GM21717 (cell line): Measurements from ENCODE around the gene UFD1.
A peak's percentile ranks its signal among the peaks of the same experiment; 100 is the strongest.
"Not testable (repeated sequence)": the region's sequence is repeated elsewhere in the genome, so short reads cannot be mapped to it uniquely, and the experiment has no call there.

Experiments used
- ATAC-seq: cut with Tn5 transposase; IDR thresholded peaks from one replicate; pipeline ENCODE4 v1.9.1; 2021; ENCODE audit warnings: mild to moderate bottlenecking, moderate library complexity; ENCODE audit not compliant: unreplicated experiment

UFD1 gene

DNA sequence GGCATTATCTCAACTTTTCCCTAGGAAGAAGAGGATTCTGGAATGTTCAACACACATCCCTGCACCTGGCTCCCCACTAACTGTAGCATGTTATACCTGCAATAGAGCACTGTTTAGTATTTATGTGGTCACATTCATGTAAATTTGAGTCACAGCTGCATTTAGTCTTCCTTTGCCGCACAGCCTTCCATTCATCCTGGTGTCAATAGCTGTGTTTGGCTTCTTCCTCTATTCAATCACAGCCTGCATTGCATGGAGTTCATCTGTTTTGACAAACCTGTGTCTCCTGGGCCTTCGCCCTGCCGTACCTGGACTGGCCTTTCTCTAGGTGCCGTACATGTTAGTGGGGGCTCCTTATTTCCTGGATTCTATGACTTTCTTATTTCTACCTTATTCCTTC is 27.4 kb downstream of the UFD1 start:
- ATAC-seq: no peak

DNA sequence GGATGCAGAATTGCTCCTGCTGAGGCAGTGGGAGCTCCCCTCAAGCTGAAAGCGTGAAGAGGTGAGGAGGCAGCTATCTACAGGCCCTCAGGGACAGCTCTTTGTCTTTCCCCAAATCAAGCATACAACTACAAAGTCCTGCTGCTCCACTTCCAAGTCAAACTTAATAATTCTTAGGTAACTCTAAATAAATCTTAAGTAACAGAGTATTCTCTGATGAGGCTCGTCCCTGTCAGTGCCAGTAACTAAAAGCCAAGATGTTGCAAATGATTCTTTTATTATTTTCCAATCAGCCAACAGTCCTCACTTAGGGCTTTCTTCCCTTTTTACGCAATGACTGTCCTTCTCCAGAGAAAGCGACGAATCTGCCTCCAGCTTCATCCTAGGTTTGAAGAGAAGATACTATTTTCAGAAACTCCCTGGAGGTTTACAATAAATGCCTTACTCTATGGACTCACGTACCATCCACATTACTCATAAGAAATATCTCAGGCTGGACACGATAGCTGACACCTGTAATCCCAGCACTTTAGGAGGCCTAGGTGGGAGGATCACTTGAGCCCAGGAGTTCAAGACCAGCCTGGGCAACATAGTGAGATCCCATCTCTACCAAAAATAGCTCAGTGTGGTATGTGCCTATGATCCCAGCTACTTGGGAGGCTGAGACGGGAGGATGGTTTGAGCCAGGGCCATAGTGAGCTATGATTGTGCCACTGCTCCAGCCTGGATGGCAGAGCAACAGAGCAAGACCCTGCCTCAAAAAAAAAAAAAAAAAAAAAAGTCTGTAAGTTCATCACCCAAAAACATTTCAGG is 28.4 kb downstream of the UFD1 start:
- no peak for ATAC-seq

DNA sequence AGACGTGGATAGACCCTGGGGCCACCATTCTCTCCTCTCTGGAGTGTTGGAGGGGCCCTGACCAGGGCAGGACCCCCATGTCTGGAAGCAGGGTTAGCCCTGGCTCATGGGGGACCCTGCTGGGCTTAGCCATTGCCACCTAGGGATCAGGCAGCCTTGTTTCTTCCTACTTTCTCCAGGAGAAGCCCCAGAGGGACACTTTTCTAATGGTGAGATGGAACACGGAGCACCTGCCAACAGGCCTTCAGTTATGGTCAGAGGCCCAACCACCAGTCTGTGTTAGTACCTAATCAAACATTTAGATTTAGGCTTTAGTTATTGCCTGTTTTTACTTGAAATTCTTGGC is 29.6 kb downstream of the UFD1 start:
- no peak for ATAC-seq

DNA sequence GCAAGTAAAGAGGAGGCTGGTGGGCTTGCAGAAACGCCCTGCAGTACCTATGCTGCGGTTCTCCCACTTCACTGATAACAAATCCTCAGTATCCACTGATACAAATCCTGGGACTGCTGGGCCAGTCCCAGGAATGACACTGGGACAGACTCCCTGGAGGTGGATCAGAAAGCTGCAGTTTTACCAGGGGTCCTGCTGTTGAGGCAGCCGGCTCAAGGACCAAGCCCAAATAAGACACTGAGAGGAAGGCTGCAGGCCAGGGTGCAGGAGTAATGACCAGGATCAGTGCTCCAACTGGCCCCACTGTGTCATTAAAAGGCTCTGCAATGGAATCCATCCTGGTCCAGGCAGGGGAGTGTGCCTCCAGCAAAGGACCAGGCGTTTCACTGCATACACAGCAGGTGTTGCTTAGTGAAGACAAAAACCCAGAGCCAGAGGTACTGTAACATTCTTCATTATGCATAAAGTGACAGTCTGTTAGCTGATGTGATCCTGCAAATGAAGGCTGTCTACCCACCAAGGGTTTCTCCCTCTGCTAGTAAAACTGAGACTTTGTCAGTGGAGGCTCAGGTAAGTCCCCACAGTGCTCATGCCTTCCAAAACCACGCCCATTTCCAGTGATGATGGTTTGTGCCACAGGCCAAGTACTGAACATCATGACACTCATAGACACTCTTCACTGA is 30.1 kb downstream of the UFD1 start:
- no peak for ATAC-seq

DNA sequence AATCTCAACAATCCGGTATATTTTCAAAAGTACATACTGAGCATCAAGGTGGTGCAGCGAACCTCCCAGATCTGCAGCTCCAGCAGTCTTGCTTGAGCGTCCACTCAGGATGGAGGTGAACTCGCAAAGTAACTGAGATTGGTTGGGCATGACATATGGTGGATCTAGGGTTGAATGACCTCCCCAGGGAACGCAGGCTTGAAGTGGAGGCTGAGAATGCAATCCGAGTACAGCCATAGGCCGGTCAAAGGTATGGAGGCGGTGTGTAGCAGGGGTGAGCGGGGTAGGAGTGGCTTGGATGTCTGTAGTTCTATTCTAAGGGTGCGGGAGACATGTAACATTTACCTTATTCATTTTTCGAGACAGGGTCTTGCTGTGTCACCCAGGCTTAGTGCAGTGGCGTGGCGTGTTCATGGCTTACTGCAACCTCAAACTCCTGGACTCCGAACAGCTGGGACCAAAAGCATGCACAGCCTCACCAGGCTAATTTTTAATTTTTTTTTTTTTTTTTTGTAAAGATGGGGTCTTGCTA is 30.9 kb downstream of the UFD1 start:
- no peak for ATAC-seq

DNA sequence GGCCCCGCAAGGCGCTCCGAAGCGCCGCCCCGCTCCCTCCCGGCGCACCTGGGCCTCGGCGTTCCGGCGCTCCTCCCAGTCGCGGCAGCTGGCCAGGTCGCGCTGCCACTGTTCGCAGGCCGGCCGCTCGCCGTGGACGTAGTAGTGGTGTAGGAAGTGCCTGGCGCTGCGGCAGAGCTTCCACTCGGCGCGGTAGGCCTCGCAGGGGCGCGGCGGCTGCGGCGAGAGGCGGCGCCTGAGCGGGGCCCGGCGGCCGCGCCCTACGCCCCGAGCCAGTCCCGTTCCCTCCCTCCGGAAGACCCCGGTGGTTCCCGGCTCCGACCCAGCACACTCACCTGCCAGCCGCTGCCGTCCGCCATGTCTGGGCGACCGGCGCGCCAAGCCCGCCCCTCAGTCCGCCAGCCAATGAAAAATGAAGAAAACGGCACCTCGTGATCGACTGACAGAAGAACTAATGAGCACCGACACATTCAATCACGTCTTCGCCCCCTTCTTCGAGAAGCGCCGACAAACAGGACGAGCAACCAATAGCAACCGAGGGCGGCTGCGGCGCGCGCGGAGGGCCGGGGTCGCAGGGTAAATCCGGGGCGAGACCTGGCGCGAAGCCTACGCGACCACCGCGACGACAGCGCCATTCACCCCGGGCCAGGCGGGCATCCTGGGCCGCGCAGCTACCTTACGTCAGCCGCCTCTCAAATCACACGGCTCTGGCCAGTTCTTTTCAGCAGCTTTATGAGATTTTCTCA is 31.5 kb downstream of the UFD1 start, which contains the start of gene C22orf39:
C22orf39 (minus strand) TSS at position 382 of the 746 bp plus-strand sequence; CDS start at position 359, 23 bp downstream.
- ATAC-seq: peak; percentile 72

DNA sequence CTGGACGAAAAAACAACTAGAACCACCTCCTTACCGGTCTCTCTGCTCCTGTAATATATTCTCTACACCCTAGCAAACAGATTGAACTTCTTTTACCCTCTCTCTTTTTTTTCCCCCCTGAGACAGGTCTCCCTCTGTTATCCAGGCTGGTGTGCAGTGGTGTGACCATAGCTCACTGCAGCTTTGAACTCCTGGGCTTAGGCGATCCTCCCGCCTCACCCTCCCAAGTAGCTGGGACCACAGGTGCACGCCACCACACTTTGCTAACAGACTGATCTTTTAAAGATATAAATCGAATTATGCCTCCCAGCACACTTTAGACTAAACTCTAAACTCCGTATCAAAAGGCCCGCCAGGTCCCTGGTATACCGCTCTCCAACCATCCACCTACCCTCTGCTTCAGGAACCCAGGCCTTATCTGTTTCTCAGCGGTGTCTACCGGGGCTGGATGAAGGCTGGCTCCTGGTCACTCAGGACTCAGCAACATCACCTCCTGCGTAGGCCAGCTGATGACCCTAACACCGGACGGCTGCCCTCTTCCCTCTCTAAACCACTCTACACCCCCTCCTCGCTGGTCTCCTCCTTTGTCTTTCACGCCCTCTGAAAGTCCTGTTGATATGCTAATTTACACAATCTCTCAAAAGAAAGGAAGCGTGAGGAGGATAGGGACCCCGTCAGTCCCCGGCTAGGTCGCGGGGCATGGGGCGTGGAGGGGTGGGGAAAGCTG is 32.2 kb downstream of the UFD1 start:
- no peak for ATAC-seq

DNA sequence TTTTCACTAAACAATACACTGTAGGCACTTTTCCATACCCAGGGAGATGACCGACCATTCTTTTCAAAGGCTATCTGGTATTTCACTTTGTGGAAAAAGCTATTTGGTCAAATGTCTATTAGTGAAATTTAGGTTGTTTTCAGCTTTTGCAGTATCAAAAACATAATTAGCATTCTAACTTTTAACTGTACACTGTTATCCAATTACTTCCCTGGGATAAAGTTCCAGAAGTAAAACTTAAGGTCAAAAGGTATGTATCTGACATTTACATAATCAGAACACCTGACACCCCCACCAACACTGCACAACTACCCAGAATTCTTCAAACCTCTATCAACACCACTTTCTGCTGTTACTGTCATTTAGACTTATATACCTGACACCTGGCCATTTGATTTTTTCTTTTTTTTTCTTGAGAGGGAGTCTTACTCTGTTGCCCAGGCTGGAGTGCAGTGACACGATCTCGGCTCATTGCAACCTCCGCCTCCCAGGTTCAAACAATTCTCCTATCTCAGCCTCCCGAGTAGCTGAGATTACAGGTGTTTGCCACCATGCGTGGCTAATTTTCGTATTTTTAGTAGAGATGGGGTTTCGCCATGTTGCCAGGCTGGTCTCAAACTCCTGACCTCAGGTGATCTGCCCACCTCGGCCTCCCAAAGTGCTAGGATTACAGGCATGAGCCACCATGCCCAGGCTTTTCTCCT is 33.6 kb downstream of the UFD1 start:
- ATAC-seq: not testable (repeated sequence)

DNA sequence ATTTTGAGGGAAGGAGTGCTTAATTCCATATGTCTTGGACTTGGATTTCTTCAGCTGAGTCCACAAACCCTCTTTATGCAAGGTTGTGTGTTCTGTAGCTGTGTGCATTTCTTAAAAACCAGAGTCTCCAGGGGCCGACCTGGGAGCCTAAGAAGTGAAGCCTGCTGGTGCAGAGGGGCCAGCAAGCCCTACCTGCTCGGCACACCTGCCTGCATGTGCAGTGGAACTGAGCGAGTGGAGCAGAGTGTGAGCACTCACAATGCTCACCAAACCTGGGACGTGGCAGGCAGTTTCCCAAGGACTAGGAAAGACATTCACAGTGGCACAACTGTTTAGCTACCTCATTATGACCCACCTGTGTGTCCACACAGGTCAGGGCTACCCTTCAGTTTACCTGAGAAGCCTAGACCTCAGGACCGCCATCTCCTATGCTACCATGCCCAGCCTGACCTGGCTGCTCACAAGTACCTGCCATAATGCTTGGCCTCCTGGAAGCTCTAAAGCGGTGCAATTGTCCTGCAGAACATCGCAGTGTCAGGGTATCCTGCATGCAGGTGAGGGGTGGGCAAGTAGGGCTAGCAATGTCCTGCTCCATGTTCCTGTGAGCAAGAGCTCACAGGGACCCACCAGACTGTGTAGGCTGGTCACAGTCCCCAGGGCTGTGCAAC is 35.3 kb downstream of the UFD1 start:
- no peak for ATAC-seq

DNA sequence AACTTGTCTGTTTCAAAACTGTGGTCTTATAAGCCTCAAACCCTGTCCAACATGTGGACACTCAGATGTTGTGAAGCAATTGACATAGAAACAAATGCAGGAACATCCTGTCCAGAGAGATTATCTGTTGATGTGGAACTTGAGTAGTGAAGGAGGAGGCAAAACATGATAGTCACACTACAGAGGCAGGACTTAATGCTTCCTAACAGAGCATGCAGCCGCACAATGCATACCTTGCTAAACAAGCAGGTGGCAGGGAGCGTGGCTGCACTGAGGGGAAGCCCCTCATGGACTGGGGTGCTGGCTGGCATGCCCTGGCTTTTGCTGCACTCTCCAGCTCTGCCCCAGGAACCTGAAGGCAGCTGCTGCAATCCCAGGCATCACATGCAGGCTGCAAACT is 36.8 kb downstream of the UFD1 start:
- ATAC-seq: no peak

DNA sequence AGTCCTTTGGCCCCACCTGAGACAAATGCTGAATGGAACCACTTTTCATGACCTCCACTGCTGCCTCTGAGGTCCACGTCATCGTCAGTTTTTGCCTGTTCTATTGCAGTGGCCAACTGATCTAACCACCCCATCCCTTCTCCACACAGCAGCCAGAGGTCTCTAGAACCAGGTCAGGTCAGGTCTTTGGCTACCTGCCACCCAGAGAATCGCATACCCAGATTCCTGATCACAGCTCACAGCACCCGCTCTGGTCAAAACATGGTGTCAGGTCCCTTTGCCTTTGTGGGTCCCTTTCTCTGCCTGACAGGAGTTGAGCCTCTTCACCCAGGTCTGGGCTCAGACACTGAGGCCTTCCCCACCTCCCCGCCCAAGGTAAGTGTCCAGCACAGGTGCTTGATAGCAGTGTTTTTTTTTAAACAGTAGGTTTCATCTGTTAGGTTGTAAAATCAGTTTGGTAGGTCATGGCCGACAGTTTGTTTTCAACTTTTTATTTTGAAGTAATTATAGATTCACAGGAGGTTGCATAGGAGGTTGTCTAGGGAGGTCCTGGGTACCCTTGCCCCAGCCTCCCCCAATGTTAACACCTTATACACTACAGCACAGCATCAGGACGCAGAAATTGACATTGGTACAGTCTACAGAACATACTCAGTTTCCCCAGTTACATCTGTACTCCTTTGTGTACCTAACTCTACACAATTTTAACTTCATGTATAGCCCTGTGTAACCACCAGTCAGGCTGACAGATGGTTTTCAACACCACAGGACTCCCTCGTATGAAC is 38.4 kb downstream of the UFD1 start:
- no peak for ATAC-seq

DNA sequence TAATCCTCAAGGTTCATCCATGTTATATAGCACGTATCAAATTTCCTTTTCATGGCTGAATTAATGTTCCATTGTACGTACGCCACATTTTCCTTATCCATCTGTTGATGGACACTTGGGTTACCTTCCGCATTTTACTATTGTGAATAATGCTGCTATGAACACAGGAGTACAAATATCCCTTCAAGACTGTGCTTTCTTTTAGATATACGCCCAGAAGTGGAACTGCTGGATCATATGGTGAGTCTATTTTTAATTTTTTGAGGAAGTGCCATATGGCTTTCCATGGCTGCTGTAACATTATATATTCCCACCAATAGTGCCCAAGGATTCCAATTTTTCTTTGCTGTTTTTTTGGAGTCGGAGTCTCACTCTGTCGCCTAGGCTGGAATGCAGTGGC is 40.7 kb downstream of the UFD1 start:
- no peak for ATAC-seq

DNA sequence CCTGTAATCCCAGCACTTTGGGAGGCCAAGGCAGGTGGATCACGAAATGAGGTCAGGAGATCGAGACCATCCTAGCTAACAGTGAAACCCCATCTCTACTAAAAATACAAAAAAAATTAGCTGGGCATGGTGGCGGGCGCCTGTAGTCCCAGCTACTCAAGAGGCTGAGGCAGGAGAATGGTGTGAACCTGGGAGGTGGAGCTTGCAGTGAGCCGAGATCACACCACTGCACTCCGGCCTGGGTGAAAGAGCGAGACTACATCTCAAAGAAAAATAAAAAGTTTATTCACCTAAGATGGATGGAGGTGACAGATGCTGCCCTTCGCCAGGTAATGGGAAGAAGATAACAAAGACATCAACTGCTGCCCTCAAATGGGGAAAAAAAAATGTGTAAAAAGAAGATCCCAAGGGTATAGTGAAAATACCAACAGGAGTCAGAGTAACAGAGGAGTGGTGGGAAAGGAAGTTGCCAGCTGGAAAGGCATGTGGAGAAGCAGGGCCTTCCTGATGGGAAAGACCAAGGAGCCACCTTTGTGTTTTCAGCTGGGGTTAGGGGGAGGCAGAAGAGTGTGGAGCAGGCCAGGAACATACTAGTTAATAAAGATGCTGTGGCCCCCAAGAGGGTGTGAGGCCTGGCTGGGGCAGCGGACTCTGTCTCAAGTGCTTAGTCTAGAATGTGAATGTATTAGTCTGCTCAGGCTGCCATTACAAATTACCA is 42.4 kb downstream of the UFD1 start:
- ATAC-seq: not testable (repeated sequence)

DNA sequence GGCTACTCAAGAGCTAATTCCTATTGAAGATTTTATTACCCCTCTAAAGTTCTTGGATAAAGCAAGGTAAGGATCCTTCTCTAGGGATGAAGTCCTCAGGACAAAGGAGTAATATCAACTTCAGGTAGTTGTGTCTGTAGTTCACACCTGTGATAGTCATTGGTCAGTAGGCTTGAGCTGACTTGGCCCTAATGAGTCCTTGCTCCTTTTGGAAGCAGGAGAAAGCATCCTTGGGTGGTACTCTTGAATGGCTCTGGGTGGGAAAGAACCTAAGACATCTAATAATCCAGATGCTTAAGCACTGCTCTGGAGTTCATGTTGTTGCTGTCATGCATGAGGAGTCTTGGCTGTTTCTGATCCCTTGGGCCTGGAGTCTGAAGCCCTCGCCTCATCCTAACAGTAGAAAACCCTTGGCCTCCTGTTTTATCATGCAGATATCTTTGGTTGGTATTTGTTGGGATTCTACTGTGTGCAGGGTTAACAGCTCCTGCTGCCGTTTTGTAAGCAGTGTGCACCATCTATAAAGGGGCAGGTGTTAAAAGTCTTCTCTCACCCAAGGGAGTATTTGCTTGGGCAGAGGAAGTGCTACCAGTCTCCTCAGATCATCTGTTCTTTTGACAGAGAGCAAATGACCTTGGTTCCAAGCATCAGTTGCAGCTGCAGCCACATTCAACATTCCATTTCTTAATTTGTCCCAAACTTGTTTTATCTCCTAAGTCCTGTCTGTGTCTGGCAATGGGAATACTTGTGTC is 44.0 kb downstream of the UFD1 start:
- no peak for ATAC-seq

DNA sequence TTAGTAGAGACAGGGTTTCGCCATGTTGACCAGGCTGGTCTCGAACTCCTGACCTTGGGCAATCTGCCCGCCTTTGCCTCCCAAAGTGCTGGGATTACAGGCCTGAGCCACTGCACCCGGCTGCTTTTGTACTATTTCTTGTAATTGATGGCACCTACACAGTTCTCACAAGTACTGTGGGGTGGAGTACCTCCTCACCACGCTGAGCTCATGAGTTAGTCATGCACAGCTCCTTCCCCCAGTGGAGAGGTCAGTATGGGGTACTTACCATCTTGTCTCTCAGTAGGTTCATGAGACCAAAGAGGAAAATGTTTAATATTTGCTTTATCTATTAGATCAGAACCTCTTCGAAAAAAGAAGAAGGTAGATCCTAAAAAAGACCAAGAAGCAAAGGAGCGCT is 44.6 kb downstream of the UFD1 start:
- no peak for ATAC-seq

DNA sequence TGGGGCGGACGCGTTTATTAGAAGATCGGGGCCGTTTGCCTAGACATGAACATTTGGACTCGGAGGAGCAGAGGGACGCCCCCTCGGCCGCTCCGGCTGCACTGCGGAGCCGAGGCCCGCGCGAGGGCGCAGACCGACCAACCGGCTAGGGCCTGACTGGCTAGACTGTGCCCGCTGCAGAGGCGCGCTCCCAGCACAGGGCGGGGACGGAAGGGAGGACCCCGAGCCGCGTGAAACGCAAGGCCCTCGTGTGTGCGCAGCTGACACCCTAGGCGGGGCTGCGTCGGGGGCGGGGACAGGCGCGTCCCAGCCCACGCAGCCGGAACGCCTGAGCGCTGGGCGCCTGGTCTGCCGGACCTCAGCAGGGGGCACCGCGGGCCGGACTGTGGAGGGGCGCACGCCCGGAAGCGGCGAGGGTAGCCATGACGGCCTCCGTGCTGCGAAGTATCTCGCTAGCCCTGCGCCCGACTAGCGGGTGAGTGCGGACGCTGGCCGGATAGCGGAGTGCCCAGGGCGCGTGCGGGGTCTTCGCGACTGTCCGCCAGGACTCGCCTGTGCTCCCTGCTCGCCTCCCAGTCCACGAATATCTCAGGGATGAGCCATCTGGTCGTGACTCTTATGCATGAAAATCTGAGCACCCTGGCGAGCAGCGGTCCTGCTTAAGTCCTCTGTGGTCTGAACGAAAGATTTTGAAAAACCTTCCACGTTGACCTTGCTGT is 46.7 kb downstream of the UFD1 start, which contains the start of gene MRPL40:
MRPL40 (plus strand) TSS at position 413 of the 719 bp plus-strand sequence; CDS start at position 423, 10 bp downstream.
- ATAC-seq: peak; percentile 65

DNA sequence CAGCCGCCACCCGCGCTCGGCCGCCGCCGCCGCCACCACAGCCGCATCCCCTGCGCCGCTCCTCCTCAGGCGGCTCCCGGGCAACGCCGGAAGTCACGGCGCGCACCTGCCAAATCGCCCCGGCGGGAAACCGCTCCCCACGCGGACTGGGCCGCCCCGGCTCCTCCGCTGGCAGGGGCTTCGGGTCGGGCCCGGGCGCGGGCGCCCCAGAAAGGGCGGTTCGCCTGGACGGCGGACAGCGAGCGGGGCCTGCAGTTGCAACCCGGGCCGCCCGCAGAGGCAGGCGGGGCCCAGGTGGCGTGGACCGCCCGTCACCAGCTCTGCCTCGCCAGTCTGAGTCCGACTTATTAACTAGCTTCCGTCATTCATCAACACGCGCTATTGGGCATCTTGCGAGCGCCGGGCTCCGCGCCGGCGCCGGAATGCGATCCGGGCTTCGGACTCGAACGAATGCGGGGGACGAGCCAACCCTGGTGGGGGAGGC is 47.3 kb downstream of the UFD1 start, which contains the start of gene HIRA:
HIRA (minus strand) TSS at position 85 of the 484 bp plus-strand sequence. CDS start 257 bp downstream, outside the sequence.
- peak; percentile 32 for ATAC-seq
